Calu3 (cell line): Measurements from ENCODE around the gene MTPN. TPM values are rescaled to one million over a fixed set of nuclear protein-coding genes. Genes with fewer than 3 reads are reported as not detected.

Experiments used
- BruUV-seq: library from RNA; stranded (reverse); fragments of 400-500 nt; replicated peaks from 2 replicates; lab custom pipeline; 2021; lab: Mats Ljungman, UMichigan
- CTCF ChIA-PET: fragments of 300-600 bp; sonication (Branson Sonifier 250); formaldehyde crosslinking; loops from one replicate; lab custom pipeline; 2022; ENCODE audit warnings: antibody characterized with exemption; lab: Charles Lee
- DNase-seq: peaks from one replicate; pipeline ENCODE4 v3.0.0; 2022
- H3K27ac Mint-ChIP-seq: one replicate; pipeline ENCODE4 v1.8.0; 2022; ENCODE audit warnings: mixed read lengths; ENCODE audit not compliant: unreplicated experiment
- H3K27me3 Mint-ChIP-seq: one replicate; pipeline ENCODE4 v1.8.0; 2022; ENCODE audit warnings: mixed read lengths; ENCODE audit not compliant: unreplicated experiment
- H3K36me3 Mint-ChIP-seq: one replicate; pipeline ENCODE4 v1.8.0; 2022; ENCODE audit warnings: mild to moderate bottlenecking, moderate library complexity, mixed read lengths; ENCODE audit not compliant: insufficient read depth, unreplicated experiment
- H3K4me1 Mint-ChIP-seq: one replicate; pipeline ENCODE4 v1.8.0; 2022; ENCODE audit warnings: mild to moderate bottlenecking, low read depth, mixed read lengths; ENCODE audit not compliant: unreplicated experiment
- H3K4me3 Mint-ChIP-seq: one replicate; pipeline ENCODE4 v1.8.0; 2022; ENCODE audit warnings: mild to moderate bottlenecking, low read depth, moderate library complexity, mixed read lengths; ENCODE audit not compliant: unreplicated experiment
- H3K9me3 Mint-ChIP-seq: one replicate; pipeline ENCODE4 v1.8.0; 2022; ENCODE audit warnings: low read depth, mixed read lengths; ENCODE audit not compliant: unreplicated experiment
- CTCF ChIP-seq: fragments of 200-600 bp; IDR thresholded peaks from one replicate; pipeline ENCODE4 v1.8.0; 2022; ENCODE audit warnings: antibody characterized with exemption; ENCODE audit not compliant: unreplicated experiment
- intact Hi-C: fragments of 100-400 bp; cut with micrococcal nuclease; formaldehyde crosslinking; loops from one replicate; pipeline ENCODE4 v1.10.0; 2022; ENCODE audit not compliant: unreplicated experiment
- total RNA-seq: library from RNA; stranded (reverse); gene quantifications from 2 replicates; pipeline ENCODE4 v1.2.3, GENCODE V29; 2022

The MTPN gene
- total RNA-seq, 1 experiment from 2014 or later: 122 TPM

GRCh38 chr7:135905858-135906257, 71.3 kb downstream of the MTPN start:
- no peak for TF ChIP-seq CTCF
- intact Hi-C loops: no loop called here
- no peak for DNase-seq
- no peaks in the 10 kb centered on the region for H3K36me3 Mint-ChIP-seq
- no peaks in the 10 kb centered on the region for H3K9me3 Mint-ChIP-seq
- no peak overlapping the region for H3K4me3 Mint-ChIP-seq
- no TSS peak for BruUV-seq
- H3K27ac Mint-ChIP-seq: no peak overlapping the region
- no peaks in the 10 kb centered on the region for H3K4me1 Mint-ChIP-seq
- CTCF ChIA-PET: no interaction called here
- H3K27me3 Mint-ChIP-seq: no peaks in the 10 kb centered on the region

DNA sequence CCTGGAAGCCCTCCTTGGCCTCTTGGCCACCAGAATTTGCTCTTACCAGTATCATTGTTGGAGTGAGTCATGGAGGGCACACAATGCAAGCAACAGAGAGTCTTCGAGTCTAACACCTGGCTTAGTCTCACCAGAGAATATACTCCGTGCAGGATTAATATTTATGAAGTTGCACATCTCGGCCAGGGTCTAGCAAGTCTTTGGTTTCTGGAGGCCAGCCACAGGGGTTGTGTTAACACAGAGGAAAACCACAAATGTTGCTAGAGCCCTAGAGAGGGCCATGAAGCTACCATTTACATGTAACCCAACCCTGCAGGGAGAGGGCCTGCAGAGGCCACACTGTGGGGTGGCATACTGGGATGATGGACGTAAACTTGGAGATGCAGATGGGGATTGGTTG, 71.8 kb downstream of the MTPN start:
- Mint-ChIP-seq H3K36me3 (no peaks in the 10 kb centered on the region), H3K27ac (no peak overlapping the region), H3K9me3 (no peaks in the 10 kb centered on the region), H3K27me3 (no peaks in the 10 kb centered on the region), H3K4me1 (no peaks in the 10 kb centered on the region), H3K4me3 (no peak overlapping the region)
- DNase-seq: no peak
- intact Hi-C loops: no loop called here
- no peak for TF ChIP-seq CTCF
- no TSS peak for BruUV-seq
- CTCF ChIA-PET: no interaction called here

DNA sequence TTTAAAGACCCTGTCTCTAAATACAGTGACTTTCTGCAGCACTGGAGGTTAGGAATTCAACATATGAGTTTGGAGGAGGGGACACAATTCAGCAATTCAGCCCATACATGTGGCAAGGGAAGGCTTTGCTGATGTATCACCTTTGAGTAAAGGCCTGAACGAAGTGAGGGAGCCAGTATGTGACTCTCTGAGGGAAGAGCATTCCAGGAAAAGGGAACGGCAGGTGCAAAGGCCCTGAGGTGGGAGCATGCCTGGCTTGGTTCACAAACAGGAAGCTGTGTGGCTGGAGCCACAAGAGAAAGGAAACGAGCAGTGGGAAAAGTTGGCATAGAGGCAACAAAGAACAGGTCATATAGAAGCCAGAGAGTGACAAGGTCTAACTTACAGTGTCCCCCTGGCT, 72.9 kb downstream of the MTPN start:
- no peak overlapping the region for H3K4me3 Mint-ChIP-seq
- CTCF ChIA-PET: no interaction called here
- H3K27ac Mint-ChIP-seq: no peak overlapping the region
- BruUV-seq: no TSS peak
- no peak for DNase-seq
- no peaks in the 10 kb centered on the region for H3K27me3 Mint-ChIP-seq
- H3K36me3 Mint-ChIP-seq: no peaks in the 10 kb centered on the region
- intact Hi-C loops: no loop called here
- H3K9me3 Mint-ChIP-seq: no peaks in the 10 kb centered on the region
- H3K4me1 Mint-ChIP-seq: no peaks in the 10 kb centered on the region
- TF ChIP-seq CTCF: no peak

DNA sequence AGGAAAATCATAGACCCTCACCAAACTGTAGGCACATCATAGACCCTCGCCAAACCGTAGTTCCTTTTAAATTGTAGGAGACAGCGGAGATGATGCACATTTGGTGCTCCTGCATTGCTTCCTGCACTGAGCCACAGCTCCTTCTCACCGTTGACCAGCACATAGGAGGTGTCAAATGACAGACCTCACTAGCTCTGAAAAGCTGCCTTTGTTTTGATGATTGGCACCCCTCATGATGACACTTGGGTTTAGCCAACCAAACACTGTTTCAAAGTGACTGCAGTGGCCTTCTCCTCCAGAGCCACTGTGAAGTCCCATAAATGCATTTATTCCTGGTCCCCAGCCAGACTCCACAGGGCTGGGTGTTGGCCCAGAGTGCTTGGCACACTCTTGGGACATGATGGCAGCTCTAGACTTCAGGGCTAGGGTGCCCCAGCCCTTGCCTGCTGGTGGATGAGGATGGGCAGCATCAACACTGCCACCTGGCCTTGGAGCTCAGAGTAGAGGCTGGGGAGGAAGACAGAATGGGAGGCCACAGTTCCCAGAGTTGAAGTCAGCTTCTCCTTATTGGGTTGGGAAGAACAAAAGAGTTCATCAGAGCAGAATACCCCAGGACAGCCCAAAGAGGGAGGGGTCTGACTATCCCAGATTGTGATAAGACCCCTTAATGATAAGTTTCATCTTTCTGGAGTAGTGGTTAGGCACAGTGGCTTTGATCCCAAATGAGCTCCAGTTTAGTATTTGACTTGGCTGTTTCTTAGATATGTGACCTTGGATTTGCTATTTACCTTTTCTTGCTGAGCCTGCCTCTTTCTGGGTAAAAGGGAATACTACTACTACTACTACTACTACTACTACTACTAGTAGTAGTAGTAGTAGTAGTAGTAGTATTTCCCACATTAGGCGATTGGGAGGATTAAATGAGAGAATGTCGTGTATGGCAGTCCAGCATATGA, 75.3 kb downstream of the MTPN start:
- Mint-ChIP-seq H3K36me3 (no peaks in the 10 kb centered on the region), H3K27me3 (no peaks in the 10 kb centered on the region), H3K4me1 (no peaks in the 10 kb centered on the region), H3K9me3 (no peaks in the 10 kb centered on the region), H3K4me3 (no peak overlapping the region), H3K27ac (no peak overlapping the region)
- no peak for TF ChIP-seq CTCF
- DNase-seq: no peak
- intact Hi-C loops: no loop called here
- BruUV-seq: no TSS peak
- CTCF ChIA-PET: no interaction called here
